ENCODE data around the gene TBC1D8.

GRCh38 chr2:101164021-101164420, 12.8 kb upstream of the TBC1D8 start:
- TF ChIP-seq YY1 (IDR thresholded peaks at IDR 0.05; ENCODE audit: insufficient read depth, insufficient read length) (no peak), ZNF274 (IDR thresholded peaks at IDR 0.05; ENCODE audit: low read depth, low read length) (no peak)

Measured in NT2/D1 (cell line).